ENCODE data around the gene CRYBG3.
"Not testable (repeated sequence)": the region's sequence is repeated elsewhere in the genome, so short reads cannot be mapped to it uniquely, and the experiment has no call there.

The CRYBG3 gene
- 54.8 to 190 (median 132) reads per million in 18 experiments for total RNA-seq

DNA sequence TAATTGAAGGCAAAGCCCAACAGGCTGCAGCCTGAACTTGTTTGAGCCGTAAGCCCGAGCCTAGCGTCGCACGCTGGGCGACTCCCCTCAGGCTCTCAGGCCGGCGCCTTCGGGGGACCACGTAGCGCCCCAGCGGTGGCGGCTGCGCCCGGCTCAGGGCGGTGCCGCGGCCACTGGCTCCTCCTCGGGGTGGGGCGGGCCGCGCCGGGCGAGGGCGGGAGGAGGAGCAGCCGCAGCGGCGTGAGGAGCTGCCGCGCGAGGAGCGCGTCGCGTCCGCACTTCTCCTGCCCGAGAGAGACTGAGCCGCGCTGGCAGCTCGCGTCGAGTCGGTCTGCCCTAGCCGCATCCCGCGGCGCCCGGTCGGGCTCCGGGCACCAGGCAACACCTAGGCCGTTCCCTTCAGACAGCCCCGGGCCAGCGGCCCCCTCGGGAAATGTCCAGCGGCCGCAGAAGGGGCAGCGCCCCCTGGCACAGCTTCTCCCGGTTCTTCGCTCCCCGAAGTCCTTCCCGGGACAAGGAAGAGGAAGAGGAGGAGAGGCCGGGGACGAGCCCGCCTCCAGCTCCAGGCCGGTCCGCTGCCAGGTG lies at the start of gene CRYBG3:
Gene CRYBG3, plus strand, starts transcription at position 238 of the 585 bp plus-strand sequence. Its CDS starts 196 bp downstream, at position 434.
- DNase-seq: peak; percentile 88 to 92

GRCh38 chr3:97772926-97773325 lies 48.9 kb upstream of the CRYBG3 start:
- DNase-seq: no peak

- DNase-seq: no peak
Observed at GRCh38 chr3:97778152-97778551, 43.7 kb upstream of the CRYBG3 start.

GRCh38 chr3:97793420-97794019 lies 28.3 kb upstream of the CRYBG3 start:
- peak; percentile 45 to 49 for DNase-seq

- DNase-seq: no peak
Observed at GRCh38 chr3:97795951-97796350, 25.9 kb upstream of the CRYBG3 start.

DNA sequence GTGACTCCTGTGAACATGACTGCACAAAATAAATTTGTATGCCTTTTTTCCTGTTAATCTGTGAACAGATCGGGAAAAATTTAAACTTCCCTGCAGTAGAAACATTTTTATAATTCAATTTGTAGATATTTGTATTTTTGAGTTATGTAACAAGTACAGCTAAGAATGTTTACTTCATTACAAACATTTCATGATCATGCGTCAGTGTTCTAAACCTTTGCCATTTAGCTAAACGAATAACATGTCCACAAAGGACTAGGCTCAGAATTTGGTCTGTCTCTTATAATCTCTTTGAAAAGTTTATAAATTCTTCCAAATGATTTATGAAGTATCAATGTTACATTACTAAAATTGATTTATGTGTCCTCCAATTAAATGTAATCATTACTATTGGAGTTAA lies 17.3 kb upstream of the CRYBG3 start:
- no peak for DNase-seq

- no peak for DNase-seq
Observed at GRCh38 chr3:97810779-97811390, 10.9 kb upstream of the CRYBG3 start.

DNA sequence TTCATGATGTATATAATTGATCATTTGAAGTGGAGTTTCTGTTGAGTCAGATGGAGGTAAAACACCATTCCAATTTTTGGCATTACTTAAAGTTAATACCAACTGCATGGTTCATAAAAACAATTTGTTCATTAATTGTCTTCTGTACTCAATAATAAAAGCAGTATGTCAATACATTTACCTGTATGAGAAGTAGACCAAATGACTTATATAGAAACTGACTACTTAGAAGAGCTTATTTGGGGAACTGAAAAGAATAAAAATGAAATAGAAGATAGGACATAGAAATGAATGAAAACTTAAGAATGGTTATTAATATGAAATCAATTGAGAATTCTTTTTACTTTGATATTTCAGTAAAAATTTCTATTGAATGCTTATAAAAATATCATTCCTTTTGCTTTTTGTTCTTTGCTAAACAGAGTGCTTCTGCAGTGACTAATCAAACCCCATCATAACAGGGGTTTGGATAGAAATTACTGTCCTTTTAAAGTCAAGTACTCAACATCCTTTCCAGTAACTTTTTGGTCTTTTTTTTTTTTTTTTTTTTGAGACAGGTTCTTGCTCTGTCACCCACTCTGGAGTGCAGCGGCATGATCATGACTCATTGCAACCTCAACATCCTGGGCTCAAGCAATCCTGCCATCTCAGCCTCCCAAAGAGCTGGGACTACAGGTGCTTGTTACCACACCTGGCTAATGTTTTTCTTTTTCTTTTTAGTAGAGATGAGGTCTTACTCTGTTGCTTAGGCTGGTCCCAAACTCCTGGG lies 6.5 kb upstream of the CRYBG3 start:
- no peak for DNase-seq

- DNase-seq: no peak
Observed at GRCh38 chr3:97816811-97817210, 5.0 kb upstream of the CRYBG3 start.

- no peak for DNase-seq
Observed at GRCh38 chr3:97817965-97818364, 3.8 kb upstream of the CRYBG3 start.

DNA sequence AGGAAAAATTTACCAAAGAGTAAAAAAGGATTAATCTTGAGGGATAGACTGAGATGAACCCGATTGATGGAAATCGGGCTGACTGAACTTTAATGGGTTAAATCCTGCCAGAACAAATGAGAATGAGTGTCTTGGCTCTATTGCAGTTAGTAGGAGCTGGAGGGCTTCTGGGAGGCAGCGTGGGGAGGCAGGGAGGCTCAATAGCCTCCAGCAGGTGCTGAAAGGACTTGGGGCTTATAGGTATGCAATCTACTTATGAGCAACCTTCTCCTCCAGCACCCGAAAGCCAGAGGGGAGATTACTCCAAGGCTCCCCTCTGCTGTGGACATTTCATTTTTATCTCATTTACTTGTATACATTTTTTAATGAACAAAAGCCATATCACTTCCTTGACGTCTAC lies 1.0 kb upstream of the CRYBG3 start:
- no peak for DNase-seq

- DNase-seq: no peak
Observed at GRCh38 chr3:97821287-97821773, 481 bp upstream of the CRYBG3 start.

DNA sequence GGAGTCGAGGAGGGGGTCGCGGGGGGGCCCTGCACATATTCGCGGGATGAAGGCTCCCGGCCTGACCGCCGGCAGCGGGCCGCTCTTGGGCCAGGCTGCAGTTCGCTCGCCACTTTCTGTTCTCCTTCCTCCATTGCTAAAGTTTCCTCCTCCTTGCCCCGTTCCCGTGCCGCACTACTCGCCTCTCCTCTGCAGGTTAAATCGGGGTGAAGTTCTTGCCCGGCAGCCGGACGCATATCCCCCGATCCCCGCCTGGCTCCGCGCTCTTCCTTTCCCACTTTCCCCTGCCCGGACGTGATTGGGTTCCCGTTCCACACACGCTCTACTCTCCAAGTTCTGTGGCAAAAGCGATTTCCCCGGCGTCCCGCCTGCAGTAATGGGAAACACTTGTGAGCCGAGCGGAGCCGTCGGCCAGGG lies 556 bp downstream of the CRYBG3 start:
- peak; percentile 36 to 50 for DNase-seq

DNA sequence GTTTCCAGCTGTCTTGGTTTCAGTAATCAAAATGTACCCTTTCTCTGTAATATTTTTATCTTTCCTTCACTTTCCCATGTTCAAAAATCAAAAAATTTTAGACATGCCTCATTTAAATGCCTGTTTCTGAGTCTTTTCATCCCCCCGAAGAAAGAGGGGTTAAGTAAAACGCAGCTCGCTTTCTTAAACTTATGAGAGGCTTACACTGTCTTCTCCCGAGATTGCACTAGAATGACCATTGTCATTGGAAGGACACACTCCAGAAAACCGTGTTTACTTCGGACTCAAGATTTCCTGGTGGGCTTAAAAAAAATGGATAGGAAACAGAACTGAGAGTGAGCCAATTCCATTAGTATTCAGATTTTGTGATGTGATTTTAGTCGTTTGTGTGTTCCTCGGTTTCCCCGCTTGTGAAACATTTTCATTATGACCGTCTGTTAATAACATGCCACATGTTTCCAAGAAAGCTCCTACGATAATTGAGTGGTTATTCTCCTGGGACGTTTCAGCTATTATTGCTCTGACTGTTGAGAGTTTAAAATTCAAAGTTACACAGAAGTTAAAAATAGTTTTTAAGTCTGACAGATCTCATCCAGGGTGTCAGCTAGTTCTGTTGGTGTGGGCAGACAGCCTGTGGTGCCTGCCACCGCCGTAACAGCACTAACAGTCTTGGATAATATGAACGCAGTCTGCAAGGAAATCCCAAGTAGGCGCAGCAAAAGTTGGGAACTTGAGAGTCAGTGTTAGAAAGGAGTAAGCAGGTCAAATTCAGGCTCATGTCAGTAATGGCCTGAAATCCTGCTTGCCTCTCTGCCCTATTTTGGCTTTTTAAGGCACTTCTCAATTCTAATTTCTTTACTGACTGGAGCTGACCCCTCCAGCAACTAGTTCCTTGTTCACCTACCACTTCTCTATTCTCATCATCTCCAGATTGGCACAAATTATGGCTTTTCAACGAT lies 1.5 kb downstream of the CRYBG3 start:
- DNase-seq: peak; percentile 24 to 30

GRCh38 chr3:97825101-97825500 lies 3.3 kb downstream of the CRYBG3 start:
- DNase-seq: no peak

- DNase-seq: no peak
Observed at GRCh38 chr3:97827741-97828471, 6.1 kb downstream of the CRYBG3 start.

GRCh38 chr3:97829198-97829597 lies 7.4 kb downstream of the CRYBG3 start:
- no peak for DNase-seq

GRCh38 chr3:97830638-97831037 lies 8.8 kb downstream of the CRYBG3 start:
- DNase-seq: no peak

GRCh38 chr3:97831140-97831539 lies 9.3 kb downstream of the CRYBG3 start:
- DNase-seq: no peak

DNA sequence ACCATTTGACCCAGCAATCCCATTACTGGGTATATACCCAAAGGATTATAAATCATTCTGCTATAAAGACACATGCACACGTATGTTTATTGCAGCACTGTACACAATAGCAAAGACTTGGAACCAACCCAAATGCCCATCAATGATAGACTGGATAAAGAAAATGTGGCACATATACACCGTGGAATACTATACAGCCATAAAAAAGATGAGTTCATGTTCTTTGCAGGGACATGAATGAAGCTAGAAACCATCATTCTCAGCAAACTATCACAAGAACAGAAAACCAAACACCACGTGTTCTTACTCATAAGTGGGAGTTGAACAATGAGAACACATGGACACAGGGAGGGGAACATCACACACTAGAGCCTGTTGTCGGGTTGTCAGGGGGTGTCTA lies 11.4 kb downstream of the CRYBG3 start:
- DNase-seq: not testable (repeated sequence)

GRCh38 chr3:97835761-97836160 lies 13.9 kb downstream of the CRYBG3 start:
- DNase-seq: no peak

Data from inflammatory macrophage (primary cell).